Measurements from ENCODE around the gene THSD8. TPM values are rescaled to one million over a fixed set of nuclear protein-coding genes. Genes with fewer than 3 reads are reported as not detected.

THSD8 gene
- total and polyA plus RNA-seq, 2 of the 8 experiments (the other 6 are each of a cell fraction or from before 2014, with no cell fraction given): 8.2 to 42.3 TPM

GRCh38 chr19:12793290-12794195, 8.3 kb upstream of the THSD8 start (continued):
- TF ChIP-seq HDAC2 (IDR thresholded peaks at IDR 0.05; ENCODE audit: borderline replicate concordance in 1 of 2, low read depth in 2 of 2, low read length in 2 of 2) (no peak), SIX5 (IDR thresholded peaks at IDR 0.05; ENCODE audit: low read depth, low read length) (no peak), SAP30 (IDR thresholded peaks at IDR 0.05; ENCODE audit: insufficient read depth, insufficient replicate concordance, low read length) (no peak), EGR1 (IDR thresholded peaks at IDR 0.05; ENCODE audit: borderline replicate concordance, low read depth, low read length) (peak; percentile 43; the same call in 1 of the 2 replicates), RNF2 (IDR thresholded peaks at IDR 0.05; ENCODE audit: borderline replicate concordance, low read depth, low read length, missing control alignments, poor library complexity, severe bottlenecking) (no peak), KDM4A (IDR thresholded peaks at IDR 0.05; ENCODE audit: low read depth, low read length, severe bottlenecking) (no peak), SP4 (IDR thresholded peaks at IDR 0.05; ENCODE audit: low read length) (no peak; the same call in 1 of the 2 replicates), HDAC6 (IDR thresholded peaks at IDR 0.05; ENCODE audit: low read depth, low read length) (no peak), MAFK (IDR thresholded peaks at IDR 0.05; ENCODE audit: low read depth, low read length) (no peak), KDM5A (IDR thresholded peaks at IDR 0.05; ENCODE audit: low read length) (no peak), TBP (IDR thresholded peaks at IDR 0.05; ENCODE audit: low read depth, low read length) (peak; percentile 60; the same call in 1 of the 2 replicates), RFX5 (IDR thresholded peaks at IDR 0.05; ENCODE audit: borderline replicate concordance, low read depth, low read length) (peak; percentile 86; the same call in 1 of the 2 replicates), MAX (IDR thresholded peaks at IDR 0.05) (peak; percentile 97), TAF7 (optimal IDR thresholded peaks at IDR 0.05; ENCODE audit: borderline replicate concordance, low read depth, low read length) (peak; percentile 28), BRCA1 (IDR thresholded peaks at IDR 0.05; ENCODE audit: low read depth, low read length) (no peak), CTCF (IDR thresholded peaks at IDR 0.05; ENCODE audit: control extremely low read depth in 1 of 3, insufficient read depth in 1 of 3, low read depth in 1 of 3, low read length in 3 of 3) (no peak), JUN (IDR thresholded peaks at IDR 0.05; ENCODE audit: low read depth, low read length) (no peak), SIRT6 (IDR thresholded peaks at IDR 0.05; ENCODE audit: low read length) (no peak), SUZ12 (IDR thresholded peaks at IDR 0.05; ENCODE audit: low read length) (no peak), SP2 (IDR thresholded peaks at IDR 0.05; ENCODE audit: low read length) (no peak)

Measured in H1 (cell line).